Endodermal cell (in vitro differentiated cells): Measurements from ENCODE around the gene CD99. TPM values are rescaled to one million over a fixed set of nuclear protein-coding genes. Genes with fewer than 3 reads are reported as not detected.
"Not testable (repeated sequence)": the region's sequence is repeated elsewhere in the genome, so short reads cannot be mapped to it uniquely, and the experiment has no call there.

Experiments
- DNase-seq: peaks from one replicate; pipeline ENCODE4 v3.0.0-alpha.2; 2017
- H3K27ac ChIP-seq: 2 replicates; pipeline ENCODE4 v1.5.1; 2013; ENCODE audit warnings: mild to moderate bottlenecking, low read depth, low read length, moderate library complexity
- H3K27me3 ChIP-seq: 2 replicates; pipeline ENCODE4 v1.6.1; 2013; ENCODE audit warnings: mild to moderate bottlenecking, low read length, moderate library complexity; ENCODE audit not compliant: insufficient read depth, control insufficient read depth, poor library complexity, severe bottlenecking
- H3K36me3 ChIP-seq: 2 replicates; pipeline ENCODE4 v1.7.0; 2013; ENCODE audit warnings: mild to moderate bottlenecking, low read length, moderate library complexity; ENCODE audit not compliant: control insufficient read depth, insufficient read depth
- H3K4me1 ChIP-seq: one replicate; pipeline ENCODE4 v1.7.0; 2013; ENCODE audit warnings: low read length; ENCODE audit not compliant: control insufficient read depth, insufficient read depth
- H3K4me3 ChIP-seq: 2 replicates; pipeline ENCODE4 v1.5.1; 2013; ENCODE audit warnings: mild to moderate bottlenecking, low read length, moderate library complexity
- H3K9ac ChIP-seq: 2 replicates; pipeline ENCODE4 v1.6.1; 2013; ENCODE audit warnings: mild to moderate bottlenecking, low read length, moderate library complexity; ENCODE audit not compliant: poor library complexity, severe bottlenecking; ENCODE audit errors: extremely low read depth
- H3K9me3 ChIP-seq: 2 replicates; pipeline ENCODE4 v1.6.1; 2013; ENCODE audit warnings: mild to moderate bottlenecking, low read length, moderate library complexity; ENCODE audit not compliant: control insufficient read depth
- H3K27ac Mint-ChIP-seq: 2 replicates; pipeline ENCODE4 v1.8.0; 2020; ENCODE audit warnings: mixed read lengths
- H3K27me3 Mint-ChIP-seq: 2 replicates; pipeline ENCODE4 v1.8.0; 2021; ENCODE audit warnings: mild to moderate bottlenecking, mixed read lengths; ENCODE audit not compliant: insufficient read depth
- H3K36me3 Mint-ChIP-seq: 2 replicates; pipeline ENCODE4 v1.8.0; 2020; ENCODE audit warnings: low read depth, mixed read lengths
- H3K4me1 Mint-ChIP-seq: 2 replicates; pipeline ENCODE4 v1.8.0; 2020; ENCODE audit warnings: mixed read lengths
- H3K4me3 Mint-ChIP-seq: 2 replicates; pipeline ENCODE4 v1.8.0; 2020; ENCODE audit warnings: mild to moderate bottlenecking, moderate library complexity, mixed read lengths
- H3K9me3 Mint-ChIP-seq: 2 replicates; pipeline ENCODE4 v1.8.0; 2020; ENCODE audit warnings: mild to moderate bottlenecking, mixed read lengths
- WGBS, 2 experiments: methylation state at CpG; one replicate each; pipeline versions ENCODE4 v1.1.5 to v1.1.7; 2013; ENCODE audit warnings: missing lambda C conversion rate in 2 of 2, mixed read lengths in 1 of 2; ENCODE audit not compliant: insufficient coverage in 1 of 2, insufficient read length in 1 of 2; 5-methylcytosine and 5-hydroxymethylcytosine counted together
- total RNA-seq, 2 donors: library from RNA; stranded (reverse); fragmentation: NEBNext Ultra II Directional in 1 of 2; extraction: Animal tissue kit (Norgen Biotek cat#: 25700) in 1 of 2; gene quantifications; 2 replicates in 1 of 2; 3 replicates in 1 of 2; pipeline ENCODE4 v1.2.1, GENCODE V29; 2021
- TF ChIP-seq, protein P1 (sequence below): fragments of 200-600 bp; sonication (generic); conservative IDR thresholded peaks from 2 replicates; pipeline ENCODE4 v1.5.0; 2021; ENCODE audit warnings: antibody characterized with exemption, mild to moderate bottlenecking

Gene CD99
- total RNA-seq, 2 donors from 2014 or later: 314 to 397 TPM

DNA sequence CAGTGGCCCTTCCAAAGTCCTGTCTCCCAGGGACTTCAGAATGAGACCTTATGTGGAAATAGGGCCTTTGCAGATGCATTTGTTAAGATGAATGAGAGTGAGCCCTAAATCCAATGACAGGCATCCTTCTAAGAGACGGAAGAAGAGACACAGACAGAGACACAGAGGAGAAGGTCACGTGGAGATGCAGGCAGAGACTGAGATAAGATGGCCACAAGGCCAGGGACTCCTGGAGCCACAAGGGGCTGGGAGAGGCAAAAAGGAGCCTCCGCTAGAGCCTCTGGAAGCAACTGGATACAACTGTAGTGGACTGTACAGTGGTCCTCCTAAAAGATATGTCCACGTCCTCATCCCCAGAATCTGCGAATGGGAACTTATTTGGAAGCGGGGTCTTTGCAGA, 19.0 kb upstream of the CD99 start:
- H3K36me3 Mint-ChIP-seq: peaks cover 3% of the 10 kb centered on the region
- DNase-seq: no peak
- no peaks in the 10 kb centered on the region for H3K27me3 ChIP-seq
- no peak overlapping the region for H3K4me3 Mint-ChIP-seq
- H3K9ac ChIP-seq: no peak overlapping the region
- no peaks in the 10 kb centered on the region for H3K4me1 ChIP-seq
- H3K27ac Mint-ChIP-seq: no peak overlapping the region
- WGBS, 2 experiments: 96 to 97% methylated on average over 6 of the region's 6 CpGs
- H3K4me1 Mint-ChIP-seq: no peaks in the 10 kb centered on the region
- no peak overlapping the region for H3K27ac ChIP-seq
- TF ChIP-seq, protein P1, sequence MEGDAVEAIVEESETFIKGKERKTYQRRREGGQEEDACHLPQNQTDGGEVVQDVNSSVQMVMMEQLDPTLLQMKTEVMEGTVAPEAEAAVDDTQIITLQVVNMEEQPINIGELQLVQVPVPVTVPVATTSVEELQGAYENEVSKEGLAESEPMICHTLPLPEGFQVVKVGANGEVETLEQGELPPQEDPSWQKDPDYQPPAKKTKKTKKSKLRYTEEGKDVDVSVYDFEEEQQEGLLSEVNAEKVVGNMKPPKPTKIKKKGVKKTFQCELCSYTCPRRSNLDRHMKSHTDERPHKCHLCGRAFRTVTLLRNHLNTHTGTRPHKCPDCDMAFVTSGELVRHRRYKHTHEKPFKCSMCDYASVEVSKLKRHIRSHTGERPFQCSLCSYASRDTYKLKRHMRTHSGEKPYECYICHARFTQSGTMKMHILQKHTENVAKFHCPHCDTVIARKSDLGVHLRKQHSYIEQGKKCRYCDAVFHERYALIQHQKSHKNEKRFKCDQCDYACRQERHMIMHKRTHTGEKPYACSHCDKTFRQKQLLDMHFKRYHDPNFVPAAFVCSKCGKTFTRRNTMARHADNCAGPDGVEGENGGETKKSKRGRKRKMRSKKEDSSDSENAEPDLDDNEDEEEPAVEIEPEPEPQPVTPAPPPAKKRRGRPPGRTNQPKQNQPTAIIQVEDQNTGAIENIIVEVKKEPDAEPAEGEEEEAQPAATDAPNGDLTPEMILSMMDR: no peak
- no peaks in the 10 kb centered on the region for H3K27me3 Mint-ChIP-seq
- H3K9me3 Mint-ChIP-seq: peaks cover 3% of the 10 kb centered on the region
- no peak overlapping the region for H3K4me3 ChIP-seq
- no peaks in the 10 kb centered on the region for H3K9me3 ChIP-seq
- H3K36me3 ChIP-seq: no peaks in the 10 kb centered on the region

DNA sequence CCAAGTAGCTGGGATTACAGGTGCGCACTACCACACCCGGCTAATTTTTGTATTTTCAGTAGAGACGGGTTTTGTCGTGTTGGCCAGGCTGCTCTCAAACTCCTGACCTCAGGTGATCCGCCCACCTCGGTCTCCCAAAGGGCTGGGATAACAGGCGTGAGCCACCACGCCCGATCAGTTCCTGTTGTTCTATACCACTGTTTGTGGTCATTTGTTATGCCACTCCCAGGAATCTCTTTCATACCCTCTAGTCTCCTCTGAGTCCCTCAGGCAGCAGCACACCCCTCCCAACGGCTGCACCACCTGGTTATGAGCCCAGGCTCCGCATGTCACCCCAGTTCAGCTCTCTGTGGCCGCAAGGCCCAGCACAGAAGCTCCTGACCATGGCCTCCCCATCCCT, 17.5 kb upstream of the CD99 start:
- H3K9me3 Mint-ChIP-seq: peaks cover 3% of the 10 kb centered on the region
- H3K27ac Mint-ChIP-seq: no peak overlapping the region
- WGBS, 2 experiments: 93 to 100% methylated on average over 11 to 12 of the region's 12 CpGs
- no peak for DNase-seq
- H3K27me3 Mint-ChIP-seq: no peaks in the 10 kb centered on the region
- H3K4me3 ChIP-seq: no peak overlapping the region
- no peaks in the 10 kb centered on the region for H3K4me1 Mint-ChIP-seq
- no peaks in the 10 kb centered on the region for H3K27me3 ChIP-seq
- TF ChIP-seq, protein P1: no peak
- H3K36me3 Mint-ChIP-seq: peaks cover 3% of the 10 kb centered on the region
- H3K4me3 Mint-ChIP-seq: no peak overlapping the region
- H3K36me3 ChIP-seq: no peaks in the 10 kb centered on the region
- H3K27ac ChIP-seq: no peak overlapping the region
- H3K4me1 ChIP-seq: no peaks in the 10 kb centered on the region
- no peaks in the 10 kb centered on the region for H3K9me3 ChIP-seq
- no peak overlapping the region for H3K9ac ChIP-seq

DNA sequence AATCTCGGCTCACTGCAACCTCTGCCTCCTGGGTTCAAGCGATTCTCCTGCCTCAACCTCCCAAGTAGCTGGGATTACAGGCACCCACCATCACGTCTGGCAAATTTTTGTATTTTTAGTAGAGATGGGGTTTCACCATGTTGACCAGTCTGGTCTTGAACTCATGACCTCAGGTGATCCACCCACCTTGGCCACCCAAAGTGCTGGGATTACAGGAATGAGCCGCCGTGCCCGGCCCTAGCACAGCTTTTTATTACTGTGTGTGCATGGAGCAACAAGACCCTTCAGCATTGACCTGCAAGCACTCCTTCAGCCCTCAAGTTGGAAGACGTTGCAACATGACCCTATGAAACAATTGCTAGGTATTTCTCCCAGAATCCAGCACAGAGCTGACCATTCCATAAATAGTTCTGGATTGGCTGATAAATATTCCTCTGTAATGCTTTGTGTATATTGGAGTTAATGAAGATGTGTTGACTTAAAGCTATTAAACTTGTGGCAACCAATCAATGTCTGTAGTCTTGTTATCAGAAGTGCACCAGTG, 15.4 kb upstream of the CD99 start:
- H3K36me3 Mint-ChIP-seq, H3K4me3 Mint-ChIP-seq, H3K9me3 Mint-ChIP-seq, H3K9ac ChIP-seq, H3K36me3 ChIP-seq, H3K27me3 ChIP-seq, DNase-seq, H3K4me1 Mint-ChIP-seq, H3K27me3 Mint-ChIP-seq, H3K27ac ChIP-seq, H3K4me3 ChIP-seq, H3K27ac Mint-ChIP-seq, H3K4me1 ChIP-seq, H3K9me3 ChIP-seq: not testable (repeated sequence)
- 90 to 92% methylated on average over 5 to 6 of the region's 7 CpGs for WGBS, 2 experiments
